Measurements from ENCODE around the gene COX7A1. TPM values are rescaled to one million over a fixed set of nuclear protein-coding genes. Genes with fewer than 3 reads are reported as not detected.

The COX7A1 gene
- not detected in 2 replicates for total RNA-seq (2014; rRNA removed; shearing (Covaris generic))

GRCh38 chr19:36152352-36153091 lies at the start of gene COX7A1:
COX7A1 (minus strand) TSS chr19:36152447; CDS start chr19:36152407, 40 bp downstream.

GRCh38 chr19:36139473-36140303 lies 12.6 kb downstream of the COX7A1 start, which contains the start of gene CAPNS1:
CAPNS1 (plus strand) TSS chr19:36140066; CDS start chr19:36141012, 946 bp downstream.

DNA sequence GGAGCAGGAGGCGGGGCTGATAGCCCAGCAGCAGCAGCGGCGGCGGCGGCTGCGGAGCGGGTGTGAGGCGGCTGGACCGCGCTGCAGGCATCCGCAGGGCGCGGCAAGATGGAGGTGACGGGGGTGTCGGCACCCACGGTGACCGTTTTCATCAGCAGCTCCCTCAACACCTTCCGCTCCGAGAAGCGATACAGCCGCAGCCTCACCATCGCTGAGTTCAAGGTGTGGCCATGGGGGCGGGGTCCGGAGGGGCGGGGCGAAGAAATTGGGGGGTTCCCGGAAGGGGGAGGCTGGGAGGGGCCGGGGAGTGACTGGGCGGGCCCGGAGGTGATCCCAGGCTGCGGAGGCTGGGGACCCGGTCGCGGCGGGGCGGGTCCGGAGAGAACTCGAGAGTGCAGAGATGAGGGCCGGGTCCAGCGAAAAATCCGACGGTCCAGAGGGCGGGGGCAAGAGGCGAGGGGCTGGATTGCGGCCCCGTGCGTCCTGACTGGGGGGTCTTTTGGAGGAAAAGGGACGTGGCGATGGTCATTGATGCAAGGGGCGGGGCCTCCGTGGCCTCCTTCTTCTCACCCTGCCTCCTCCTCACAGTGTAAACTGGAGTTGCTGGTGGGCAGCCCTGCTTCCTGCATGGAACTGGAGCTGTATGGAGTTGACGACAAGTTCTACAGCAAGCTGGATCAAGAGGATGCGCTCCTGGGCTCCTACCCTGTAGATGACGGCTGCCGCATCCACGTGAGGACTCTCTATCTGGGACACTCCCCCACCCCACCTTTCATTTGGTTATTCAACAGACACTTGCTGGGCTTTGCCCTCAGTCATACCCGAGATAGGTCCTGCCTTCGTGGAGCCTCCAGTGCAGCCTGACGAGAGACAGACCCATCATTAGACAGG lies 36.5 kb downstream of the COX7A1 start, which contains the start of gene TBCB:
Gene TBCB, plus strand, starts transcription at position 16 of the 891 bp plus-strand sequence. Its CDS starts 93 bp downstream, at position 109.

DNA sequence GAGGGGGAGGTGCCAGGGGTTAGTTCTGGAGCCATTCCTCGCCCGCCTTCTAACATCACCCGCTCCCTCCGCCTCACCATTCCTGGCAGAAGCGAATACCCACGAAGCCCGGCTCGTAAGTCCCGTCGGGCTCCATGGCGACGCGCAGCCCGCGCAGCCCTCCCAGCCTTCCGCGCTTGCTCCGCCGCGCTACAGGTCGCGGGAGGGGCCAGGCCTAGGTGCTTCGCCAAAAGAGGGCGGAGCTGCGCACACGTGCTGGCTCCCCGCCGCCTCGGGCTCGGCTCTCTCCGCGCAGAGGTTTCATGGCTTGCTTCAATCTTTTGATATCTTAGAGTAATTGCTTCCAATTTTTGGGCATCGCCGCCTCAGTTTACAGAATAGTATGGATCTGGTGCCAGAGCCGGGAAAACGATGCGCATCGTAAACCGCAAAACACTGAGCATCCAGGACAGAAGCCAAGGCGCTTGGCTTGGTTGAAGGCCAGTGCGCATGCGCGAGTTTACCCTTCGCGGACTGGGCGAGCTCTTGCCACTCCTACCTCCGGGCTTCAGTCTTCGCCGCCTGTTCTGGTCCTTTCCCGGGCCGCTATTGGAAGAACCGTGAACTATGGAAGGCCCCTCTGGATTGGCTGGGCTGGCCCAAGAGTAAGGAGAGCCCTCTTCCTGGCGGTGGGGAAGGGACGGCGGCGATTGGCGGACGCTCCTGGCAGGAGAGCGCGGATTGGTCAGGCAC lies 37.4 kb downstream of the COX7A1 start, which contains the start of gene POLR2I:
Gene POLR2I, minus strand, starts transcription at position 155 of the 732 bp plus-strand sequence. Its CDS starts 19 bp downstream, at position 136.

GRCh38 chr19:36110487-36111199 lies 41.6 kb downstream of the COX7A1 start, which contains the start of gene OVOL3:
OVOL3 (plus strand) TSS chr19:36111143; CDS start chr19:36111203, 60 bp downstream.

Other genes starting within 250 kb of the COX7A1 start
- 1.2 TPM in 1 of 2 replicates, not detected in the other for gene HCST, start 249.9 kb downstream of the COX7A1 start, total RNA-seq (2014; rRNA removed; shearing (Covaris generic))
- not detected in 2 replicates for gene TYROBP, start 244.2 kb downstream of the COX7A1 start, total RNA-seq (2014; rRNA removed; shearing (Covaris generic))
- 2.1 TPM in 2 replicates for gene LRFN3, start 216.1 kb downstream of the COX7A1 start, total RNA-seq (2014; rRNA removed; shearing (Covaris generic))
- gene SDHAF1, start 157.3 kb downstream of the COX7A1 start, total RNA-seq (2014; rRNA removed; shearing (Covaris generic)), result 33.0 and 39.2 TPM in 2 replicates
- gene SYNE4, start 143.6 kb downstream of the COX7A1 start, total RNA-seq (2014; rRNA removed; shearing (Covaris generic)), result 0.19 TPM in 1 of 2 replicates, not detected in the other
- 26.7 and 54.3 TPM in 2 replicates for gene ALKBH6, start 138.2 kb downstream of the COX7A1 start, total RNA-seq (2014; rRNA removed; shearing (Covaris generic))
- gene CLIP3, start 119.6 kb downstream of the COX7A1 start, total RNA-seq (2014; rRNA removed; shearing (Covaris generic)), result 4.0 and 5.8 TPM in 2 replicates
- gene THAP8, start 98.2 kb downstream of the COX7A1 start, total RNA-seq (2014; rRNA removed; shearing (Covaris generic)), result 3.1 and 3.2 TPM in 2 replicates
- 11.6 and 12.5 TPM in 2 replicates for gene WDR62, start 97.5 kb downstream of the COX7A1 start, total RNA-seq (2014; rRNA removed; shearing (Covaris generic))
- not detected in 2 replicates for gene OVOL3, start 41.3 kb downstream of the COX7A1 start, total RNA-seq (2014; rRNA removed; shearing (Covaris generic))
- 181 and 195 TPM in 2 replicates for gene POLR2I, start 37.6 kb downstream of the COX7A1 start, total RNA-seq (2014; rRNA removed; shearing (Covaris generic))
- gene TBCB, start 37.0 kb downstream of the COX7A1 start, total RNA-seq (2014; rRNA removed; shearing (Covaris generic)), result 309 and 326 TPM in 2 replicates
- 358 and 397 TPM in 2 replicates for gene CAPNS1, start 12.4 kb downstream of the COX7A1 start, total RNA-seq (2014; rRNA removed; shearing (Covaris generic))
- 2.3 and 2.8 TPM in 2 replicates for gene ZNF565, start 62.2 kb upstream of the COX7A1 start, total RNA-seq (2014; rRNA removed; shearing (Covaris generic))
- 84.9 and 94.3 TPM in 2 replicates for gene ZNF146, start 62.7 kb upstream of the COX7A1 start, total RNA-seq (2014; rRNA removed; shearing (Covaris generic))
- 2.2 and 3.4 TPM in 2 replicates for gene ZFP14, start 226.8 kb upstream of the COX7A1 start, total RNA-seq (2014; rRNA removed; shearing (Covaris generic))